ENCODE data around the gene XRRA1. TPM values are rescaled to one million over a fixed set of nuclear protein-coding genes. Genes with fewer than 3 reads are reported as not detected.

Gene XRRA1
- total RNA-seq, 1 experiment from 2014 or later, result 34.1 TPM

GRCh38 chr11:74951226-74951625 is 2.3 kb upstream of the XRRA1 start:
- ChIA-PET CTCF (interaction anchor here (0.6 kb wide), 1 partner anchor 22 kb away, joined by 6 read pairs; no protein-coding TSS in a partner anchor), POLR2A (no interaction called here)
- DNase-seq (ENCODE audit: low read depth, low spot score) (no peak), ATAC-seq (no peak)
- no peaks in the 10 kb centered on the region for H3K9me3 ChIP-seq (ENCODE audit: control insufficient read depth, insufficient read depth, low read depth, low read length)
- H3K4me3 ChIP-seq (ENCODE audit: low read depth in 2 of 2, low read length in 2 of 2), result no peak overlapping the region
- intact Hi-C loops (cut with micrococcal nuclease; ENCODE audit: unreplicated experiment), result no loop called here
- H3K36me3 ChIP-seq (ENCODE audit: control insufficient read depth, insufficient read depth, low read length), result peaks cover 6% of the 10 kb centered on the region; the same call in 1 of the 2 replicates
- no peaks in the 10 kb centered on the region for H3K27me3 ChIP-seq (ENCODE audit: control insufficient read depth, insufficient read depth, low read length)
- in situ Hi-C loops (cut with HindIII; ENCODE audit: low pct_unique_long_range_greater_than_20kb, low sequenced_read_pairs), result no loop called here
- peaks cover 14% of the 10 kb centered on the region for H3K4me1 ChIP-seq (ENCODE audit: control insufficient read depth, insufficient read depth, low read length)
- no TSS peak for BruUV-seq (replicated peaks)
- TF ChIP-seq SIN3A (IDR thresholded peaks at IDR 0.05; ENCODE audit: borderline replicate concordance, insufficient read depth, low read depth, low read length) (no peak), REST (IDR thresholded peaks at IDR 0.05; ENCODE audit: insufficient read depth in 1 of 2, low read depth in 2 of 2, low read length in 1 of 2) (no peak), POLR2AphosphoS5 (IDR thresholded peaks at IDR 0.05; ENCODE audit: low read depth, low read length) (no peak), TCF7L2 (IDR thresholded peaks at IDR 0.05; ENCODE audit: low read depth, low read length) (no peak), CTCF (IDR thresholded peaks at IDR 0.05) (no peak)
- no peak overlapping the region for H3K27ac ChIP-seq (ENCODE audit: low read length)

DNA sequence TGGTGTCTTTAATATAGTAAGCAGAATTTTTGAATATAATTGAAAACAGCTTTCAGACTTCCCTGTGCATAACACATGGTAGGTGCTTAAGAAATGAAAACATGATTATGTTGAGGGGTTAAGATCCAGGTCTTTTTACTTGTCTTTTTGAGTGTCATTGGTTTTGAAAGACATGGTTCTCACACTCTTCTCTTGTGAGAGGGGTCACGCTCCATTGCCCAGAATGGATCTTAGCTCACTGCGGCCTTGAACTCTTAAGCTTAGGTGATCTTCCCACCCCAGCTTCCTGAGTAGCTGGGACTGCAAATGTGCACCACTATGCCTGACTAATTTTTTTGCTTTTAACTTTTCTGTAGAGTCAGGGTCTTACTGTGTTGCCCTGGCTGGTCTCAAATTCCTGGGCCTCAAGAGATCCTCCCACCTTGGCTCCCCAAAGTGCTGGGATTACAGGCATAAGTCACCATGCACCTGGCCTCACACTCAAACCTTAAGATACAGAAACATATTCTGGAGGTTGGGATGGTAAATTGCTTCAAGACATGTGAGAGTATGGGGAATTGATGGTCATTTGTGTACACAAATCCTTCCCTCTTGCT is 1.6 kb upstream of the XRRA1 start:
- Histone ChIP-seq H3K9me3 (ENCODE audit: control insufficient read depth, insufficient read depth, low read depth, low read length) (no peaks in the 10 kb centered on the region), H3K27ac (ENCODE audit: low read length) (peak overlapping the region; percentile 97), H3K4me3 (ENCODE audit: low read depth in 2 of 2, low read length in 2 of 2) (peak overlapping the region; percentile 95 to 98), H3K27me3 (ENCODE audit: control insufficient read depth, insufficient read depth, low read length) (no peaks in the 10 kb centered on the region), H3K4me1 (ENCODE audit: control insufficient read depth, insufficient read depth, low read length) (peaks cover 14% of the 10 kb centered on the region), H3K36me3 (ENCODE audit: control insufficient read depth, insufficient read depth, low read length) (peaks cover 6% of the 10 kb centered on the region; the same call in 1 of the 2 replicates)
- in situ Hi-C loops (cut with HindIII; ENCODE audit: low pct_unique_long_range_greater_than_20kb, low sequenced_read_pairs), result no loop called here
- no peak for DNase-seq (ENCODE audit: low read depth, low spot score)
- ChIA-PET POLR2A (no interaction called here), CTCF (no interaction called here)
- ATAC-seq, result no peak
- intact Hi-C loops (cut with micrococcal nuclease; ENCODE audit: unreplicated experiment), result no loop called here
- TF ChIP-seq TCF7L2 (IDR thresholded peaks at IDR 0.05; ENCODE audit: low read depth, low read length), result no peak
- no peak for TF ChIP-seq CTCF (IDR thresholded peaks at IDR 0.05)
- TF ChIP-seq REST (IDR thresholded peaks at IDR 0.05; ENCODE audit: insufficient read depth in 1 of 2, low read depth in 2 of 2, low read length in 1 of 2), result no peak
- no peak for TF ChIP-seq SIN3A (IDR thresholded peaks at IDR 0.05; ENCODE audit: borderline replicate concordance, insufficient read depth, low read depth, low read length)
- TF ChIP-seq POLR2AphosphoS5 (IDR thresholded peaks at IDR 0.05; ENCODE audit: low read depth, low read length), result no peak
- no TSS peak for BruUV-seq (replicated peaks)
